HG02852 (cell line): ENCODE measurements around the gene C11orf68.

ENCODE experiments used
- ATAC-seq: cut with Tn5 transposase; IDR thresholded peaks from one replicate; pipeline ENCODE4 v1.9.1; 2021; ENCODE audit warnings: mild to moderate bottlenecking, moderate library complexity; ENCODE audit not compliant: unreplicated experiment

The C11orf68 gene

GRCh38 chr11:65944767-65945166 lies 25.9 kb upstream of the C11orf68 start:
- no peak for ATAC-seq

- no peak for ATAC-seq
Observed at GRCh38 chr11:65944191-65944590, 25.3 kb upstream of the C11orf68 start.

- no peak for ATAC-seq
Observed at GRCh38 chr11:65942531-65942930, 23.7 kb upstream of the C11orf68 start.

GRCh38 chr11:65941720-65942310 lies 23.0 kb upstream of the C11orf68 start:
- no peak for ATAC-seq

- ATAC-seq = no peak
Observed at GRCh38 chr11:65937766-65938165, 18.9 kb upstream of the C11orf68 start.

- ATAC-seq = no peak
Observed at GRCh38 chr11:65934014-65934413, 15.2 kb upstream of the C11orf68 start.

GRCh38 chr11:65932558-65932919 lies 13.7 kb upstream of the C11orf68 start:
- no peak for ATAC-seq

- ATAC-seq = no peak
Observed at GRCh38 chr11:65931773-65932557, 13.1 kb upstream of the C11orf68 start.

- ATAC-seq = no peak
Observed at GRCh38 chr11:65928667-65929066, 9.8 kb upstream of the C11orf68 start.

GRCh38 chr11:65927904-65928397 lies 9.1 kb upstream of the C11orf68 start:
- peak; percentile 74 for ATAC-seq

- ATAC-seq = no peak
Observed at GRCh38 chr11:65925397-65925796, 6.5 kb upstream of the C11orf68 start.

- no peak for ATAC-seq
Observed at GRCh38 chr11:65922565-65922964, 3.7 kb upstream of the C11orf68 start.

GRCh38 chr11:65921876-65922275 lies 3.0 kb upstream of the C11orf68 start:
- no peak for ATAC-seq

- ATAC-seq = no peak
Observed at GRCh38 chr11:65921033-65921555, 2.2 kb upstream of the C11orf68 start.

- no peak for ATAC-seq
Observed at GRCh38 chr11:65920372-65920802, 1.5 kb upstream of the C11orf68 start.

- ATAC-seq = peak; percentile 38
Observed at GRCh38 chr11:65919573-65920371, 910 bp upstream of the C11orf68 start.

GRCh38 chr11:65919141-65919572 lies 295 bp upstream of the C11orf68 start, which contains the start of gene DRAP1:
DRAP1 (plus strand) TSS chr11:65919426; CDS start chr11:65919502, 76 bp downstream.
- peak; percentile 82 for ATAC-seq

GRCh38 chr11:65917434-65918210 lies 1.2 kb downstream of the C11orf68 start:
- no peak for ATAC-seq

- ATAC-seq = no peak
Observed at GRCh38 chr11:65917077-65917433, 1.8 kb downstream of the C11orf68 start.

GRCh38 chr11:65916391-65916790 lies 2.5 kb downstream of the C11orf68 start:
- no peak for ATAC-seq
